Esophagus squamous epithelium (tissue), 5 donors: ENCODE results near the gene NECTIN2. TPM values are rescaled to one million over a fixed set of nuclear protein-coding genes. Genes with fewer than 3 reads are reported as not detected.
A peak's percentile ranks its signal among the peaks of the same experiment; 100 is the strongest.

Experiments used
- DNase-seq: peaks from one replicate; lab custom pipeline; 2025; lab: John Stamatoyannopoulos, UW
- H3K27ac ChIP-seq, 4 donors: fragments of 200-600 bp; sonication (generic); one replicate each; pipeline ENCODE4 v1.5.1; 2016 to 2019; ENCODE audit warnings: mild to moderate bottlenecking in 1 of 4
- H3K27me3 ChIP-seq, 4 donors: fragments of 200-600 bp; sonication (generic); 1 replicate in 3 of 4; 2 replicates in 1 of 4; pipeline versions ENCODE4 v1.5.1 to v1.6.0; 2017 to 2021; ENCODE audit warnings: antibody characterized with exemption in 1 of 4
- H3K36me3 ChIP-seq, 3 donors: fragments of 200-600 bp; sonication (generic); one replicate each; pipeline ENCODE4 v1.5.1; 2016 to 2019
- H3K4me1 ChIP-seq, 3 donors: fragments of 200-600 bp; sonication (generic); one replicate each; pipeline ENCODE4 v1.5.1; 2017 to 2019
- H3K4me3 ChIP-seq, 4 donors: fragments of 200-600 bp; sonication (generic); 1 replicate in 3 of 4; 2 replicates in 1 of 4; pipeline ENCODE4 v1.5.1; 2016 to 2019; ENCODE audit warnings: mild to moderate bottlenecking in 2 of 4, moderate library complexity in 1 of 4
- H3K9me3 ChIP-seq, 3 donors: fragments of 200-600 bp; sonication (generic); one replicate each; pipeline ENCODE4 v1.5.1; 2016 to 2019
- CTCF ChIP-seq, 6 experiments: fragments of 450-650 bp in 4 of 6; fragments of 200-600 bp in 2 of 6; sonication (generic) in 2 of 6; IDR thresholded peaks; one replicate each; pipeline ENCODE4 v1.5.1; 2016 to 2019; ENCODE audit warnings: antibody characterized with exemption in 6 of 6, mild to moderate bottlenecking in 4 of 6, moderate library complexity in 4 of 6
- POLR2A ChIP-seq, 4 donors: fragments of 450-650 bp; IDR thresholded peaks; one replicate each; pipeline ENCODE4 v1.6.1; 2017; ENCODE audit warnings: antibody characterized with exemption in 4 of 4, mild to moderate bottlenecking in 4 of 4, moderate library complexity in 3 of 4
- WGBS, 2 donors: methylation state at CpG; one replicate each; pipeline ENCODE4 v1.1.5; 2018; 5-methylcytosine and 5-hydroxymethylcytosine counted together
- intact Hi-C: fragments of 100-400 bp; cut with DNase I; formaldehyde crosslinking; loops from one replicate; pipeline ENCODE4 v1.15.0; 2022
- total RNA-seq, 4 donors: library from RNA; depleted of rRNA; stranded (reverse); fragments of >200 nt; gene quantifications; one replicate each; pipeline ENCODE4 v1.1.0, GENCODE V29; 2016
- donor health status: DM: yes; HTN: yes; CAD: no.

The NECTIN2 gene
- total RNA-seq, 4 donors from 2014 or later, result 42.9 to 103 (median 60.9) TPM

GRCh38 chr19:44875666-44876451, 29.8 kb downstream of the NECTIN2 start:
- Histone ChIP-seq H3K27me3 (no peaks in the 10 kb centered on the region), H3K4me3 (no peak overlapping the region), H3K9me3 (no peaks in the 10 kb centered on the region), H3K27ac (peak overlapping the region; percentile 55 to 72 (median 62)), H3K36me3 (peaks cover 17 to 87% (median 28%) of the 10 kb centered on the region in 3 donors), H3K4me1 (peaks cover 3 to 59% (median 8%) of the 10 kb centered on the region in 3 donors)
- no peak for TF ChIP-seq CTCF (IDR thresholded peaks at IDR 0.05)
- TF ChIP-seq POLR2A (IDR thresholded peaks at IDR 0.05), result no peak
- intact Hi-C loops, result no loop called here
- DNase-seq, result no peak
- 37 to 75% methylated on average over 8 to 18 of the region's 22 CpGs for WGBS, 2 donors

- Histone ChIP-seq H3K4me3 (no peak overlapping the region), H3K9me3 (no peaks in the 10 kb centered on the region), H3K27me3 (no peaks in the 10 kb centered on the region), H3K4me1 (peaks cover 0 to 59% (median 8%) of the 10 kb centered on the region in 3 donors), H3K27ac (peak overlapping the region in 3 of 4 donors; percentile 55 to 72 (median 62)), H3K36me3 (peaks cover 15 to 75% (median 24%) of the 10 kb centered on the region in 3 donors)
- no peak for DNase-seq
- 58 to 76% methylated on average over 3 to 4 of the region's 5 CpGs for WGBS, 2 donors
- intact Hi-C loops, result no loop called here
- TF ChIP-seq CTCF (IDR thresholded peaks at IDR 0.05) (no peak), POLR2A (IDR thresholded peaks at IDR 0.05) (no peak)
These were observed 30.9 kb downstream of the NECTIN2 start for GRCh38 chr19:44876930-44877535.

GRCh38 chr19:44878120-44878865, 32.2 kb downstream of the NECTIN2 start:
- Histone ChIP-seq H3K4me3 (no peak overlapping the region), H3K4me1 (peaks cover 0 to 59% (median 8%) of the 10 kb centered on the region in 3 donors), H3K27me3 (no peaks in the 10 kb centered on the region), H3K9me3 (no peaks in the 10 kb centered on the region), H3K36me3 (peaks cover 11 to 70% (median 19%) of the 10 kb centered on the region in 3 donors), H3K27ac (peak overlapping the region in 2 of 4 donors; percentile 53 to 57)
- TF ChIP-seq CTCF (IDR thresholded peaks at IDR 0.05) (no peak), POLR2A (IDR thresholded peaks at IDR 0.05) (no peak)
- DNase-seq, result no peak
- WGBS, 2 donors, result 82 to 85% methylated on average over 3 to 6 of the region's 26 CpGs
- intact Hi-C loops, result no loop called here

GRCh38 chr19:44879309-44880065, 33.4 kb downstream of the NECTIN2 start:
- TF ChIP-seq CTCF (IDR thresholded peaks at IDR 0.05) (no peak), POLR2A (IDR thresholded peaks at IDR 0.05) (no peak)
- no peaks in the 10 kb centered on the region for H3K27me3 ChIP-seq
- H3K36me3 ChIP-seq, result peaks cover 8 to 70% (median 9%) of the 10 kb centered on the region in 3 donors
- no peaks in the 10 kb centered on the region for H3K9me3 ChIP-seq
- 60 to 88% methylated on average over 1 to 4 of the region's 18 CpGs for WGBS, 2 donors
- H3K4me3 ChIP-seq, result no peak overlapping the region
- H3K4me1 ChIP-seq, result peaks cover 0 to 54% (median 8%) of the 10 kb centered on the region in 3 donors
- intact Hi-C loops, result no loop called here
- H3K27ac ChIP-seq, result peak overlapping the region in 2 of 4 donors; percentile 53 to 57
- no peak for DNase-seq
